Esophagus squamous epithelium (tissue), 5 donors: Measurements from ENCODE around the gene OR10A3. TPM values are rescaled to one million over a fixed set of nuclear protein-coding genes. Genes with fewer than 3 reads are reported as not detected.

ENCODE experiments used
- DNase-seq: peaks from one replicate; lab custom pipeline; 2025; lab: John Stamatoyannopoulos, UW
- H3K27ac ChIP-seq, 4 donors: fragments of 200-600 bp; sonication (generic); one replicate each; pipeline ENCODE4 v1.5.1; 2016 to 2019; ENCODE audit warnings: mild to moderate bottlenecking in 1 of 4
- H3K27me3 ChIP-seq, 4 donors: fragments of 200-600 bp; sonication (generic); 1 replicate in 3 of 4; 2 replicates in 1 of 4; pipeline versions ENCODE4 v1.5.1 to v1.6.0; 2017 to 2021; ENCODE audit warnings: antibody characterized with exemption in 1 of 4
- H3K36me3 ChIP-seq, 3 donors: fragments of 200-600 bp; sonication (generic); one replicate each; pipeline ENCODE4 v1.5.1; 2016 to 2019
- H3K4me1 ChIP-seq, 3 donors: fragments of 200-600 bp; sonication (generic); one replicate each; pipeline ENCODE4 v1.5.1; 2017 to 2019
- H3K4me3 ChIP-seq, 4 donors: fragments of 200-600 bp; sonication (generic); 1 replicate in 3 of 4; 2 replicates in 1 of 4; pipeline ENCODE4 v1.5.1; 2016 to 2019; ENCODE audit warnings: mild to moderate bottlenecking in 2 of 4, moderate library complexity in 1 of 4
- H3K9me3 ChIP-seq, 3 donors: fragments of 200-600 bp; sonication (generic); one replicate each; pipeline ENCODE4 v1.5.1; 2016 to 2019
- CTCF ChIP-seq, 6 experiments: fragments of 450-650 bp in 4 of 6; fragments of 200-600 bp in 2 of 6; sonication (generic) in 2 of 6; IDR thresholded peaks; one replicate each; pipeline ENCODE4 v1.5.1; 2016 to 2019; ENCODE audit warnings: antibody characterized with exemption in 6 of 6, mild to moderate bottlenecking in 4 of 6, moderate library complexity in 4 of 6
- POLR2A ChIP-seq, 4 donors: fragments of 450-650 bp; IDR thresholded peaks; one replicate each; pipeline ENCODE4 v1.6.1; 2017; ENCODE audit warnings: antibody characterized with exemption in 4 of 4, mild to moderate bottlenecking in 4 of 4, moderate library complexity in 3 of 4
- WGBS, 2 donors: methylation state at CpG; one replicate each; pipeline ENCODE4 v1.1.5; 2018; 5-methylcytosine and 5-hydroxymethylcytosine counted together
- intact Hi-C: fragments of 100-400 bp; cut with DNase I; formaldehyde crosslinking; loops from one replicate; pipeline ENCODE4 v1.15.0; 2022
- total RNA-seq, 4 donors: library from RNA; depleted of rRNA; stranded (reverse); fragments of >200 nt; gene quantifications; one replicate each; pipeline ENCODE4 v1.1.0, GENCODE V29; 2016
- donor health status: DM: yes; HTN: yes; CAD: no.

Gene OR10A3
- total RNA-seq, 4 donors from 2014 or later = not detected

- no peaks in the 10 kb centered on the region for H3K36me3 ChIP-seq
- no peak overlapping the region for H3K4me3 ChIP-seq
- H3K27me3 ChIP-seq = no peaks in the 10 kb centered on the region
- H3K9me3 ChIP-seq = peaks cover 0 to 20% (median 19%) of the 10 kb centered on the region in 3 donors
- 47 to 60% methylated on average over 5 of the region's 5 CpGs for WGBS, 2 donors
- no peaks in the 10 kb centered on the region for H3K4me1 ChIP-seq
- no peak for TF ChIP-seq POLR2A (IDR thresholded peaks at IDR 0.05)
- TF ChIP-seq CTCF (IDR thresholded peaks at IDR 0.05) = no peak
- H3K27ac ChIP-seq = no peak overlapping the region
- intact Hi-C loops = no loop called here
- no peak for DNase-seq
Measured at GRCh38 chr11:7941146-7941545, 362 bp downstream of the OR10A3 start.

GRCh38 chr11:7936615-7937014, 4.9 kb downstream of the OR10A3 start:
- Histone ChIP-seq H3K27me3 (no peaks in the 10 kb centered on the region), H3K36me3 (no peaks in the 10 kb centered on the region), H3K9me3 (no peaks in the 10 kb centered on the region), H3K4me3 (no peak overlapping the region), H3K4me1 (no peaks in the 10 kb centered on the region), H3K27ac (no peak overlapping the region)
- no peak for DNase-seq
- TF ChIP-seq POLR2A (IDR thresholded peaks at IDR 0.05) = no peak
- no peak for TF ChIP-seq CTCF (IDR thresholded peaks at IDR 0.05)
- intact Hi-C loops = no loop called here
- 9 to 24% methylated on average over 1 of the region's 1 CpG for WGBS, 2 donors

- intact Hi-C loops = no loop called here
- Histone ChIP-seq H3K4me3 (no peak within 1 kb of the TSS), H3K36me3 (no peaks in the 10 kb centered on the region), H3K27me3 (peaks cover 0 to under 1% (median 0%) of the 10 kb centered on the region in 4 donors), H3K27ac (no peak within 1 kb of the TSS), H3K4me1 (no peaks in the 10 kb centered on the region), H3K9me3 (no peaks in the 10 kb centered on the region)
- 74 to 78% methylated on average over 4 of the region's 4 CpGs for WGBS, 2 donors
- DNase-seq = no peak
- TF ChIP-seq CTCF (IDR thresholded peaks at IDR 0.05) (no peak), POLR2A (IDR thresholded peaks at IDR 0.05) (no peak)
Measured at GRCh38 chr11:7931168-7931567, 10.3 kb downstream of the OR10A3 start, which contains the start of gene OR10A6. OR10A6 (minus strand) TSS chr11:7931268; CDS start chr11:7928662, 2,606 bp downstream.

GRCh38 chr11:7927635-7928034, 13.9 kb downstream of the OR10A3 start:
- WGBS, 2 donors = 64 to 77% methylated on average over 6 of the region's 6 CpGs
- TF ChIP-seq CTCF (IDR thresholded peaks at IDR 0.05) (no peak), POLR2A (IDR thresholded peaks at IDR 0.05) (no peak)
- Histone ChIP-seq H3K4me3 (no peak overlapping the region), H3K9me3 (no peaks in the 10 kb centered on the region), H3K4me1 (no peaks in the 10 kb centered on the region), H3K27ac (no peak overlapping the region), H3K36me3 (no peaks in the 10 kb centered on the region), H3K27me3 (peaks cover 0 to 4% (median 0%) of the 10 kb centered on the region in 4 donors)
- intact Hi-C loops = no loop called here
- DNase-seq = no peak

- Histone ChIP-seq H3K27ac (no peak overlapping the region), H3K36me3 (no peaks in the 10 kb centered on the region), H3K4me1 (no peaks in the 10 kb centered on the region), H3K9me3 (no peaks in the 10 kb centered on the region), H3K4me3 (no peak overlapping the region), H3K27me3 (peaks cover 0 to 4% (median 0%) of the 10 kb centered on the region in 4 donors)
- TF ChIP-seq POLR2A (IDR thresholded peaks at IDR 0.05) (no peak), CTCF (IDR thresholded peaks at IDR 0.05) (no peak)
- WGBS, 2 donors = 53 to 59% methylated on average over 2 of the region's 2 CpGs
- intact Hi-C loops = no loop called here
- DNase-seq = no peak
Measured at GRCh38 chr11:7924536-7924935, 17.0 kb downstream of the OR10A3 start.
